NT2/D1 (cell line): ENCODE data around the gene CXCL16.

Experiments used
- SUZ12 ChIP-seq: IDR thresholded peaks from 2 replicates; pipeline ENCODE4 v1.6.1; 2011; ENCODE audit not compliant: insufficient read length, insufficient read depth; ENCODE audit errors: extremely low read depth
- YY1 ChIP-seq: IDR thresholded peaks from 2 replicates; pipeline ENCODE4 v1.6.1; 2011; ENCODE audit not compliant: insufficient read length, insufficient read depth

DNA sequence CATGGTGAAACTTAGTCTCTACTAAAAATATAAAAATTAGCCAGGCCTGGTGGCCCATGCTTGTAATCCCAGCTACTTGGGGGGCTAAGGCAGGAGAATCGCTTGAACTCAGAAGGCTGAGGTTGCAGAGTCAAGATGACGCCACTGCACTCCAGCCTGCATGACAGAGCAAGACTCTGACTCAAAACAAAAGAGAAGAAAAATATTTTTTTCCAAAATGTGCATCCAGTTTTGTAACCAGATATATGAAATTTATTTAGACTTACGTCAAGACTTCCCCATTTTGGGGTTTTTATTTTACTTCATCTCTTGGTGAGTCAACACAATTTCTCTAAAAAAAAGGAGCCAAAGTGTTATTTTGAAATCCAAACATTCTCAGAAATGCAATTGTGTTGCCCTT, 26.5 kb upstream of the CXCL16 start:
- TF ChIP-seq YY1 (no peak), SUZ12 (no peak)
